Uterus (tissue), 2 donors: Measurements from ENCODE around the gene CDH4.

ENCODE experiments used
- POLR2A ChIP-seq, 2 donors: fragments of 450-650 bp; IDR thresholded peaks; one replicate each; pipeline ENCODE4 v1.6.1; 2016; ENCODE audit warnings: antibody characterized with exemption in 2 of 2, mild to moderate bottlenecking in 1 of 2, moderate library complexity in 1 of 2
- TF ChIP-seq, protein P1 (sequence below), 4 experiments: fragments of 200-600 bp in 2 of 4; fragments of 450-650 bp in 2 of 4; sonication (generic) in 2 of 4; IDR thresholded peaks; one replicate each; pipeline ENCODE4 v1.5.1; 2016 to 2019; ENCODE audit warnings: antibody characterized with exemption in 4 of 4, mild to moderate bottlenecking in 2 of 4, moderate library complexity in 1 of 4

DNA sequence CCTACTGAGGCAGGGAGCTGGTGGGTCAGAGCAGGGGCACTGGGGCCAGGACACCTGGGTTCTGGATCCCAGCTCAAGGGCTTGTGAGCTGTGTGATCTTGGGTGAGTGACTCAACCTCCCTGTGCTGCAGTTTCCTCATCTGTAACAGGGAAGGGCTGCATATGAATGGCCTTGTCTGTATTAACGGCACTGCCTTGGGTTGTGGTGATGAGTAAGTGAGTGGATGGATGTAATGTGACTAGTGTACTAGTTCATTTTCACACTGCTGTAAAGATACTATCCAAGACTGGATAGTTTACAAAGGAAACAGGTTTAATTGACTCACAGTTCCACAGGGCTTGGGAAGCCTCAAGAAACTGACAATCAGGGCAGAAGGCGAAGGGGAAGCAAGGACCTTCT, 580.1 kb downstream of the CDH4 start:
- TF ChIP-seq, protein P1, sequence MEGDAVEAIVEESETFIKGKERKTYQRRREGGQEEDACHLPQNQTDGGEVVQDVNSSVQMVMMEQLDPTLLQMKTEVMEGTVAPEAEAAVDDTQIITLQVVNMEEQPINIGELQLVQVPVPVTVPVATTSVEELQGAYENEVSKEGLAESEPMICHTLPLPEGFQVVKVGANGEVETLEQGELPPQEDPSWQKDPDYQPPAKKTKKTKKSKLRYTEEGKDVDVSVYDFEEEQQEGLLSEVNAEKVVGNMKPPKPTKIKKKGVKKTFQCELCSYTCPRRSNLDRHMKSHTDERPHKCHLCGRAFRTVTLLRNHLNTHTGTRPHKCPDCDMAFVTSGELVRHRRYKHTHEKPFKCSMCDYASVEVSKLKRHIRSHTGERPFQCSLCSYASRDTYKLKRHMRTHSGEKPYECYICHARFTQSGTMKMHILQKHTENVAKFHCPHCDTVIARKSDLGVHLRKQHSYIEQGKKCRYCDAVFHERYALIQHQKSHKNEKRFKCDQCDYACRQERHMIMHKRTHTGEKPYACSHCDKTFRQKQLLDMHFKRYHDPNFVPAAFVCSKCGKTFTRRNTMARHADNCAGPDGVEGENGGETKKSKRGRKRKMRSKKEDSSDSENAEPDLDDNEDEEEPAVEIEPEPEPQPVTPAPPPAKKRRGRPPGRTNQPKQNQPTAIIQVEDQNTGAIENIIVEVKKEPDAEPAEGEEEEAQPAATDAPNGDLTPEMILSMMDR (IDR thresholded peaks at IDR 0.05) = no peak
- TF ChIP-seq POLR2A (IDR thresholded peaks at IDR 0.05) = no peak
